B cell (primary cell): ENCODE data around the gene ELANE. TPM values are rescaled to one million over a fixed set of nuclear protein-coding genes. Genes with fewer than 3 reads are reported as not detected.
A peak's percentile ranks its signal among the peaks of the same experiment; 100 is the strongest.

Experiments used
- ATAC-seq: fragments of 200-7000 bp; cut with Tn5 transposase; one replicate; pipeline ENCODE4 v1.10.0; 2021; ENCODE audit warnings: low read depth, mild to moderate bottlenecking, moderate number of reproducible peaks, moderate library complexity
- CTCF ChIA-PET: fragments of 350-600 bp; sonication (Branson Sonifier 250); formaldehyde crosslinking; loops from one replicate; lab custom pipeline; 2021; ENCODE audit warnings: antibody characterized with exemption, inconsistent platforms; lab: Charles Lee
- POLR2A ChIA-PET: fragments of 350-600 bp; sonication (Branson Sonifier 250); formaldehyde crosslinking; loops from one replicate; lab custom pipeline; 2021; ENCODE audit warnings: antibody characterized with exemption; lab: Charles Lee
- DNase-seq: peaks from one replicate; pipeline ENCODE4 v3.0.0; 2013
- H2AFZ ChIP-seq: 2 replicates; pipeline ENCODE4 v1.6.1; 2012; ENCODE audit warnings: mild to moderate bottlenecking, low read depth, low read length; ENCODE audit not compliant: insufficient read depth, poor library complexity, severe bottlenecking
- H3K27ac ChIP-seq, 2 donors: 1 replicate in 1 of 2; 2 replicates in 1 of 2; pipeline ENCODE4 v1.5.1; 2012 to 2013; ENCODE audit warnings: low read length in 2 of 2, mild to moderate bottlenecking in 2 of 2, moderate library complexity in 1 of 2
- H3K27me3 ChIP-seq, 4 experiments: fragments of 200-600 bp in 1 of 4; sonication (generic) in 1 of 4; replicated peaks in 1 of 4; 1 replicate in 2 of 4; 2 replicates in 2 of 4; pipeline versions ENCODE4 v1.6.1 to v1.7.0; 2013 to 2016; ENCODE audit warnings: low read length in 3 of 4, mild to moderate bottlenecking in 2 of 4, mixed read lengths in 1 of 4, moderate library complexity in 1 of 4; ENCODE audit not compliant: insufficient read depth in 4 of 4, control insufficient read depth in 3 of 4; ENCODE audit errors: control extremely low read depth in 1 of 4
- H3K36me3 ChIP-seq, 2 experiments: replicated peaks in 1 of 2; 1 replicate in 1 of 2; 2 replicates in 1 of 2; pipeline versions ENCODE4 v1.6.1 to v1.7.1; 2013; ENCODE audit warnings: low read length in 1 of 2; ENCODE audit not compliant: insufficient read depth in 2 of 2, control insufficient read depth in 1 of 2; ENCODE audit errors: control extremely low read depth in 1 of 2, extremely low read depth in 1 of 2
- H3K4me1 ChIP-seq, 2 donors: fragments of 200-600 bp in 1 of 2; sonication (generic) in 1 of 2; 1 replicate in 1 of 2; 2 replicates in 1 of 2; pipeline versions ENCODE4 v1.5.1 to v1.6.1; 2013 to 2017; ENCODE audit warnings: low read length in 2 of 2; ENCODE audit not compliant: control insufficient read depth in 2 of 2, insufficient read depth in 2 of 2
- H3K4me2 ChIP-seq: replicated peaks from 2 replicates; pipeline ENCODE3; 2012; ENCODE audit warnings: mild to moderate bottlenecking, low read depth, low read length; ENCODE audit not compliant: poor library complexity, severe bottlenecking
- H3K4me3 ChIP-seq, 5 experiments: fragments of 200-600 bp in 1 of 5; sonication (generic) in 1 of 5; 1 replicate in 3 of 5; 2 replicates in 2 of 5; pipeline versions ENCODE4 v1.5.1 to v1.7.0; 2011 to 2016; ENCODE audit warnings: low read length in 4 of 5, mild to moderate bottlenecking in 4 of 5, low read depth in 2 of 5, control low read depth in 1 of 5, moderate library complexity in 1 of 5; ENCODE audit not compliant: insufficient read depth in 1 of 5; ENCODE audit errors: control extremely low read depth in 1 of 5, extremely low read depth in 1 of 5
- H3K79me2 ChIP-seq: fragments of 200-600 bp; sonication (generic); one replicate; pipeline ENCODE4 v1.6.0; 2016; ENCODE audit warnings: low read length; ENCODE audit not compliant: control insufficient read depth, insufficient read depth
- H3K9ac ChIP-seq: fragments of 200-600 bp; sonication (generic); 2 replicates; pipeline ENCODE4 v1.6.1; 2017; ENCODE audit warnings: mild to moderate bottlenecking, low read length, moderate library complexity
- H3K9me3 ChIP-seq, 3 donors: one replicate each; pipeline versions ENCODE4 v1.6.1 to v1.7.1; 2013; ENCODE audit warnings: low read length in 2 of 3; ENCODE audit not compliant: control insufficient read depth in 2 of 3, insufficient read depth in 1 of 3; ENCODE audit errors: control extremely low read depth in 1 of 3
- H4K20me1 ChIP-seq: 2 replicates; pipeline ENCODE4 v1.6.0; 2012; ENCODE audit warnings: mild to moderate bottlenecking, low read length; ENCODE audit not compliant: insufficient read depth, control insufficient read depth, poor library complexity, severe bottlenecking
- H3K27ac Mint-ChIP-seq: one replicate; pipeline ENCODE4 v1.8.0; 2021; ENCODE audit warnings: mixed read lengths
- H3K27me3 Mint-ChIP-seq: one replicate; pipeline ENCODE4 v1.8.0; 2021; ENCODE audit warnings: mixed read lengths
- H3K4me1 Mint-ChIP-seq: one replicate; pipeline ENCODE4 v1.8.0; 2021; ENCODE audit warnings: mixed read lengths
- H3K4me3 Mint-ChIP-seq: one replicate; pipeline ENCODE4 v1.8.0; 2021; ENCODE audit warnings: mixed read lengths
- H3K9me3 Mint-ChIP-seq: one replicate; pipeline ENCODE4 v1.8.0; 2022; ENCODE audit warnings: mixed read lengths; ENCODE audit not compliant: insufficient read depth
- CTCF ChIP-seq: fragments of 200-600 bp; IDR thresholded peaks from one replicate; pipeline ENCODE4 v1.8.0; 2022; ENCODE audit warnings: antibody characterized with exemption, mild to moderate bottlenecking
- EZH2 ChIP-seq: IDR thresholded peaks from 2 replicates; pipeline ENCODE4 v1.6.1; 2012; ENCODE audit warnings: borderline replicate concordance, low read depth, mild to moderate bottlenecking, moderate library complexity, low read length; ENCODE audit not compliant: insufficient read depth, poor library complexity, severe bottlenecking
- WGBS: methylation state at CpG from one replicate; pipeline ENCODE4 v1.1.5; 2013; ENCODE audit warnings: missing lambda C conversion rate; ENCODE audit not compliant: insufficient coverage; 5-methylcytosine and 5-hydroxymethylcytosine counted together
- intact Hi-C: fragments of 100-400 bp; cut with micrococcal nuclease; formaldehyde crosslinking; loops from one replicate; pipeline ENCODE4 v1.10.0; 2022
- polyA plus RNA-seq: library from polyadenylated mRNA; depleted of rRNA; stranded (reverse); fragments of >200 nt; gene quantifications from 2 replicates; pipeline ENCODE4 v1.2.3, GENCODE V29; 2012
- total RNA-seq, 2 donors: library from RNA; stranded (reverse); fragments of 120-200 nt in 1 of 2; gene quantifications; 1 replicate in 1 of 2; 2 replicates in 1 of 2; pipeline versions ENCODE4 v1.2.3 to v1.2.4, GENCODE V29; 2013 to 2022

ELANE gene
- total and polyA plus RNA-seq, 2 donors (not counting 1 experiment from before 2014, with no cell fraction given): 0.18 TPM; not detected in 1

- TF ChIP-seq EZH2 (no peak), CTCF (no peak)
- peak; percentile 83 for DNase-seq
- peak overlapping the region; percentile 41 for H3K27ac Mint-ChIP-seq
These were observed 21.0 kb downstream of the ELANE start for GRCh38 chr19:873084-873483.

GRCh38 chr19:873561-874041 is 21.5 kb downstream of the ELANE start:
- ATAC-seq (no peak), DNase-seq (peak; percentile 34)
- no peak overlapping the region for H3K4me3 Mint-ChIP-seq
- Histone ChIP-seq H3K27ac (no peak overlapping the region), H3K36me3 (peaks cover 0 to 10% of the 10 kb centered on the region in 2 experiments), H3K79me2 (no peaks in the 10 kb centered on the region), H3K4me3 (no peak overlapping the region), H4K20me1 (peaks cover 7% of the 10 kb centered on the region), H3K4me1 (peaks cover 8 to 17% of the 10 kb centered on the region in 2 donors), H2AFZ (no peak overlapping the region), H3K27me3 (no peaks in the 10 kb centered on the region), H3K4me2 (no peak overlapping the region), H3K9me3 (peaks cover 0 to 3% (median 0%) of the 10 kb centered on the region in 3 donors), H3K9ac (no peak overlapping the region)
- no peaks in the 10 kb centered on the region for H3K9me3 Mint-ChIP-seq
- H3K27me3 Mint-ChIP-seq: no peaks in the 10 kb centered on the region
- POLR2A ChIA-PET: no interaction called here
- TF ChIP-seq EZH2 (no peak), CTCF (no peak)
- CTCF ChIA-PET: interaction anchor here (1.5 kb wide), 1 partner anchor 10 kb away, joined by 5 read pairs; no protein-coding TSS in a partner anchor
- intact Hi-C loops: no loop called here
- H3K27ac Mint-ChIP-seq: no peak overlapping the region
- WGBS: 97% methylated on average over 22 of the region's 22 CpGs
- H3K4me1 Mint-ChIP-seq: peaks cover 9% of the 10 kb centered on the region

More at GRCh38 chr19:873084-873483, 21.0 kb downstream of the ELANE start:
- H3K4me1 ChIP-seq: peaks cover 8 to 17% of the 10 kb centered on the region in 2 donors
- H3K27me3 ChIP-seq: no peaks in the 10 kb centered on the region
- CTCF ChIA-PET: interaction anchor here (1.5 kb wide), 1 partner anchor 9 kb away, joined by 5 read pairs; no protein-coding TSS in a partner anchor
- peaks cover 0 to 3% (median 0%) of the 10 kb centered on the region in 3 donors for H3K9me3 ChIP-seq
- no peak overlapping the region for H3K4me3 ChIP-seq
- POLR2A ChIA-PET: no interaction called here
- H3K9me3 Mint-ChIP-seq: no peaks in the 10 kb centered on the region
- H3K36me3 ChIP-seq: peaks cover 0 to 13% of the 10 kb centered on the region in 2 experiments
- H3K27ac ChIP-seq: no peak overlapping the region
- peaks cover 9% of the 10 kb centered on the region for H3K4me1 Mint-ChIP-seq
- H3K4me2 ChIP-seq: peak overlapping the region; percentile 72
- H2AFZ ChIP-seq: no peak overlapping the region
- intact Hi-C loops: no loop called here
- H3K79me2 ChIP-seq: no peaks in the 10 kb centered on the region
- H3K9ac ChIP-seq: no peak overlapping the region
- WGBS: 81% methylated on average over 4 of the region's 13 CpGs
- peak; percentile 67 for ATAC-seq
- no peaks in the 10 kb centered on the region for H3K27me3 Mint-ChIP-seq
- peaks cover 7% of the 10 kb centered on the region for H4K20me1 ChIP-seq
- no peak overlapping the region for H3K4me3 Mint-ChIP-seq
